Measurements from ENCODE around the gene ASTN1.
A peak's percentile ranks its signal among the peaks of the same experiment; 100 is the strongest.

The ASTN1 gene

GRCh38 chr1:177164380-177165068 is at the start of gene ASTN1:
Gene ASTN1 (minus strand): TSS chr1:177164712. CDS start chr1:177164676, 36 bp downstream.
- DNase-seq (ENCODE audit: low read depth): no peak

DNA sequence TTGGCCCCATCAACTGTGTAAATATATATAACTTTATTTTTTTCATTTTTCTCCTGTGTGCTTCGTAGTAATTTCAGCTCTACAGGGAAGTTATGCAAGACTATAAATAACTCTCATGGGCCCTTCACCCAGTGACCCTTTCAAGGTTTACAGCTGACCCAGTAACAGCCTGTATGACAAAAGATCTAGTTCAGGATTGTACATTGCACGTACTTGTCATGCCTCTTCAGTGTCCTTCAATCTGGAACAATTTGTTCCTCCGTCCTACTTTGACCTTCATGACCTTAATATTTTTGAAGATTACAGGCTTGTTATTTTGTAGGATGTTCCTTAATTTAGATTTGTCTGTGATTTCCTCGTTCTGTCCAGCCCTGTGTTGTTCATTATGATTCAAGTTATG is 46.7 kb upstream of the ASTN1 start:
- no peak for DNase-seq (ENCODE audit: low read depth)

DNA sequence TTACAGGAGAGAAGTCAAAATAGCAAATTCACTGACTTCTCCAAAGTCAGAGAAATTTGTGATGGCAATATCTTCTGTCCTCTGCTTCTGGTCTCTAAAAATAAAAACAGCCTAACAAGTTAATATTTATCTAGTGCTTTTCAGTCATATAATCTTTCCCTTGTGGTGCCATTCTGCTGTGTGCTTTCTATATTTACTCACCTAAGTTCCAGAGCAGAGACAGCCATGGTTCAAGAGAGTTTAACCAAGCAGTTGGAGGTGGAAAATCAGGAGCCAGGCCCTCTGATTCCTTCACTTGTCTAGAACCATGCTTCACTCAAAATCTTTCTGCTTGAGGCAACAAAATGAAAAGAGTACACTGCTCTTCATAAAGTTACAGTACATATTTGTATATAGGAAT is 45.6 kb upstream of the ASTN1 start:
- no peak for DNase-seq (ENCODE audit: low read depth)

GRCh38 chr1:177209357-177209756 is 44.8 kb upstream of the ASTN1 start:
- peak; percentile 98 for DNase-seq (ENCODE audit: low read depth)

GRCh38 chr1:177208920-177209319 is 44.4 kb upstream of the ASTN1 start:
- DNase-seq (ENCODE audit: low read depth): no peak

- DNase-seq (ENCODE audit: low read depth): no peak
These were observed 42.4 kb upstream of the ASTN1 start for GRCh38 chr1:177206831-177207355.

GRCh38 chr1:177200290-177200689 is 35.8 kb upstream of the ASTN1 start:
- DNase-seq (ENCODE audit: low read depth): no peak

- no peak for DNase-seq (ENCODE audit: low read depth)
These were observed 33.7 kb upstream of the ASTN1 start for GRCh38 chr1:177198243-177198642.

DNA sequence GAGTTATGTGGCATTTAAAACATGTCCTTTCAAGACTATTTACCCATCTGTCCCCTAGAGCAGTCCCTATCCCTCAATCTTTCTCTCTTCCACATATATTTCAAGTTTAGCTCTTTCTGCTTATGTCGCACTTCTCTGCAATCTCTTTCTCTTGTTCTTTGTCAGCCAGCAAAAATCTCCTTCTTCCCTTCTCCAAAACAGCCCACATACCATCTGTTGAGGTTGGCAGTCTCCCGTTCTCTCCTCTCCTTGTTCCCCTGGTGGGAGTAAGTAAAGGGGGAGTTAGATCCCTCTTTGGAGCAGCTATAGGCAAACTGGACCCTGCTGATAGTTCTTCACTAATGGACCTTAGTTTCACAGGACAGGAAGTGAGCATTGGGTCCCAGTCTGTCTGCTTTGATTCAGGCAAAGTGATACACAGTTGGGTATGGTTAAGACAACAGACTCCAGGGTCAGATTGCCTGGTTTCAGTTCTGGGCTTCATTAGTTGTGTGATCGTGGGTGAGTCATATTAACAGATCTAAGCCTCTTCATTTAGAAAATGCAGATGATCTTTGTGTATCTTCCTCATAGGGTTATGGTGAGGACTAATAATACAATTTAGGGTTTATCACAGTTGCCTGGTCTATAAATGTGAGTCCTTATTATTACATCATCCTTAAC is 25.9 kb upstream of the ASTN1 start:
- DNase-seq (ENCODE audit: low read depth): no peak

DNA sequence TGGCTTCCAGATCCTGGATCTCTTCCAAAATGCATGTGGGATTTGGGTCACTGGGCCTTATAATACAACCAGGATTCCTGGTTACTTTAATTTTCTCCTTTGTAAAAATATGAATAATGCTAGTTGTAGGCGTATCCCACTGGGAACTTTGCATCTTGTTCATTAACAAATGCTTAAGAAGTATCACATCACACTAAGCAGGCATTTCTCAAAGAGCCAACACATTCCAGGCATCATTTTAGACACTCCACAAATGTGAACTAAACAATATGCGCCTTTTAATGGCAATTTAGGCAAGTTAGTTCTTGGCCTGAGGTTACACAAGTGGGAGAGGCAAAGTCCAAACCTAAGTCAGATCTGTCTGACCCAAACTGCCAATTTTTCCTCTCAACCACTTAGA is 22.1 kb upstream of the ASTN1 start:
- no peak for DNase-seq (ENCODE audit: low read depth)

- DNase-seq (ENCODE audit: low read depth): no peak
These were observed 20.7 kb upstream of the ASTN1 start for GRCh38 chr1:177185209-177185608.

GRCh38 chr1:177183836-177184235 is 19.3 kb upstream of the ASTN1 start:
- no peak for DNase-seq (ENCODE audit: low read depth)

GRCh38 chr1:177181631-177182291 is 17.2 kb upstream of the ASTN1 start:
- no peak for DNase-seq (ENCODE audit: low read depth)

DNA sequence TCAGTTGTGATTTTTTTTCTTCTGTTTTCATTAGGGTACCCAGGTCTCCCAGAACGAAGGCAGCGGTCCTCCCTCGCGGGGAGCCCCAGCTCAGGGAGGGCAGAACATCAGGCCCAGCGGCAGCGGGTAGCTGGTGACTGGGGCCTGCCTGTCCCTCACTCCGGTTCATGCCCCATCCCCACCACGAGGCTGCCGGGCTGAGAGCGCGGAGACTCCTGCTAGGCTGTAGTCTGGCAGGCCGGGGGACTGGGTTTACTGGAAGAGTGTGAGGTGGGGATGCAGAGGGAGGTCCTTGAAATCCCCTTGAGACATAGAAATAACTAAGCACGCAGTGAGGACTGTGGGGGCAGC is 16.7 kb upstream of the ASTN1 start:
- no peak for DNase-seq (ENCODE audit: low read depth)

DNA sequence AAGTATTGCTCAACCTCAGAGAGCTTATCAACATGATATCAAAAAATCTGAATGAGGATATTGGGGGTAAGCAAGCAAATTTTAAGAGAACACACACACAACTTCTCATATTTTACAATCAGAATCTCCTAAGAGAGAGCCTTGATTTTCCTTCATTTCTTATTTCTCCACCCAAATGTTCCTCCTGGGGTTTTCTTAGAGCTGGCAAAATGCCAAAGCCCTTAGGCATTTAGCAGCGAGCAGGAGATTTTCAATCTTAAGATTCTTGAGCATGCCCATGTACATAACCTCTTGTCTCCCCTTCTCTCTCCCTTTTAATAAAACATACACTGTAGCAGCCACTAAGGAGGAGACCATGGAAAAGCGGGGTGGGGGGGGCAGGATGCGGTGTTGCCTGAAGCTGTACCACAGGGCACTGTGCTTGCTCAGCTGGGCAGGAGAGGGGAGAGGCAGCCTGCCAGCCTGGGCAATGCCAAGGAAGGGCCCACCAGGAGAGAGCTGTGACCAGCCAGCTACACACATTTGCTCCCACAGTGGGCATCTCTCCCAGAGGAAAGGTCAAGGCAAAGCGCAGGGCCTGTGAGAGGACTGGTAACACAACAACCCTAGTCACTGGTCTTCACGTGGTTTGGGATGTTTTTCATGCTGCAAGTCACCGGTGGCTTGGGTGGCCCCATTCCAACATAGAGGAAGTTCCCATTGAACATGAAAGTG is 10.6 kb upstream of the ASTN1 start:
- DNase-seq (ENCODE audit: low read depth): no peak

GRCh38 chr1:177173976-177174375 is 9.5 kb upstream of the ASTN1 start:
- DNase-seq (ENCODE audit: low read depth): no peak

DNA sequence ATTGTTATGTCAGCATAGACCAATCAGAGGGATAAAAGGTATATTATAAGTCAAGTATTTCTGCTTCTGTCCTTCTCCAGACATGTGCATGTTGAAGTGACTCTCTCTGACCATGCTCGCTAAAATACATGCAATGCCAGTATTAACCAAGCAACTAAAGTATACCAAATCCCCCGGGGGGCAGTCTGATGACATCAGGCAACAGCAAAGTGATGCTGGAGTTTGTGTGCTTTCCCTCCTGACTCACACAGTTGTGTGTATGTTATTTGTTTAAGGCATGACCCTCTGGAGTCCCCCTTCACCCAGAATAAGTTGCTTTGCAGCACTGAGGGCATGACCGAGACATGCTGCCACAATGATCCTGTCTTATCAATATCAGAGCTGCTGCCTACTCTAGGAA is 8.4 kb upstream of the ASTN1 start:
- no peak for DNase-seq (ENCODE audit: low read depth)

DNA sequence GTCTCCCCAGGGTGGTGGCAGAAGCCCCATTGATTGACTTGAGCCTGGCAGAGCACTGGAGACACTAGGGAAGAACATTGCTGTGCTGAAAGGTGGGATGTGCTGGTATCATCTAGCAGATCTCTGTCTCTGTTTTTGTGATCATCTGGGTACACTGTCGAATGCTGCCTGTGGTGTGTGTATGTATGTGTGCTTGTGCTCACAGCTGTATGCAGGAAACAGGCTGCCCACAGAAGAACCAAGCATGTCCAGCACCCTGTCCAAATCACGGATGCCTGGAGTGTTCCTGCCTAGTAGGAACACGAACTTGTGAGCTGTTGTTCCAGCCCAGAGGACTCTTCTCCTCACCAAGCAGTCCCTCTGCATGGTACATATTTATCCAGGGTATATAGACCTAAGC is 7.8 kb upstream of the ASTN1 start:
- DNase-seq (ENCODE audit: low read depth): no peak

DNA sequence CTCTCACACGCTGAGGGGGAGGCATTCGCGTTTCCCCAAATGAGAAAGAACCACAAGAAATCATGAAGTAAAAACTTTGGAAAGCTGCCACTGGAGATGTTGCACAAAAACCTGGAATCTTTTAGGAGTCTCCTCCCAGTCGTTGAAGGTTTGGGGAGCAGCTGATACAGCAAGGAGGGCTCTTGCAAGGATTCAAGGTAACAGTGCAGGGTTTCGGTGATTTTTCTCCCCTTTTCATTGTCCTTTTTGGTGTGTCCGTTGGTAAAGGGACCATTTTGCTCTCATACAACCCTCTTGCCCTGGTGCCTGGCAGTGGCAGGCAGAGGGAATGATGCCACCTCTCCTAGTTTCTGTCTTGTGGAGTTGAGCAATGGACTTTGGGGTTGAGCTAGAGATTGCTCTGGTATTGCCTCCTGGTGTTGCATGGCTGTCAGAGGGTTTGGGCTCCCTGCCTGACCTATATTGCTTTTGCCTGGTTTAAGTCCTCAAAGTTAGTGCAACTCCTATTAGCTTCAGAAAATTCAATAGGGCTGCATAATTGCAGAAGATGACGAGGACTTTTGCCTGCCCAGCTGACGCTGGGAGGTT is 7.1 kb upstream of the ASTN1 start:
- no peak for DNase-seq (ENCODE audit: low read depth)

DNA sequence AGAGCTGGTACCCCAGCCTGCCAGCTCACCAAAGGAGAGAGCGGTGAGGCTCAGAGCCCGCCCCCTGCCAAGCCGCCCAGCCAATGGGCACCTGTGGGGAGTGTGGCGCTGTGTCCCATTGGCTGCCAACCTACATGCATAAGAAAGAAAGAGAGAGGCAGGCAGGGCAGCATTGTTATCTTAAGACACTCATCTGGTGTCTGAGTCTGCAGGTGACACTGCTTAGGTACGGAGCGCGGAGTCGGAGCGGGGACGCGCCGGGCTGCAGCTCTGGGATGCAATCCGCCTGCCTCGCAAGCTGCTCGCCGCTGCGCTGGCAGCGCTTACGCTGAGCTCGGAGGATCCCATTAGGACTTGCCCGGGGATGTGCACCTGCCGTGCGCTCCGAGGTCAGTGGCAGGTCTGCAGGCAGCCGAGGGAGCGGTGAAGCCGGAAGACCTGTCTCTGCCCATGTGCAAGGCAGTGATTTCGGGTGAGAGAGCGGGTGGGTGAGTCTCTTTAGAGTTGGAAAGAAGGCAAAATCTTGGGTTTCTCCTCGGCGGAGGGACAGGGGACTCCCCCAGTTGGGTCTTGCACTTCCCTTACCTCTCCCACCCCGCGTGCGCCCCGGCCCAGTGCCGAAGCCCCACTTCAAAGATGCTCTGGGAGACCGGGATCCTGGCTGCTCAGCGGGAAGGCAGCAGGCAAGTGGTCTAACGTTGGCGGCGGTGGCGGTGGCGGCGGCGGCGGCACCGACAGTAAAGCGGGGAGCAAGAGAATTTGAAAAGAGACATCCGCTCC is 6.4 kb upstream of the ASTN1 start, which contains the start of gene BRINP2:
Gene BRINP2, plus strand, starts transcription at position 203 of the 780 bp plus-strand sequence. CDS start 58,919 bp downstream, outside the sequence.
- no peak for DNase-seq (ENCODE audit: low read depth)

- DNase-seq (ENCODE audit: low read depth): no peak
These were observed 542 bp upstream of the ASTN1 start for GRCh38 chr1:177165069-177165439.
